HEK293T (cell line): ENCODE results near the gene INO80D.
"Not testable (repeated sequence)": the region's sequence is repeated elsewhere in the genome, so short reads cannot be mapped to it uniquely, and the experiment has no call there.

Source experiments
- CTCF ChIA-PET: fragments of 350-600 bp; formaldehyde crosslinking; extraction: SDS; loops from one replicate; lab custom pipeline; 2021; ENCODE audit warnings: antibody characterized with exemption, inconsistent platforms; lab: Yijun Ruan, JAX
- POLR2A ChIA-PET: fragments of 350-600 bp; formaldehyde crosslinking; extraction: SDS; loops from one replicate; lab custom pipeline; 2020; ENCODE audit warnings: antibody characterized with exemption, inconsistent platforms; lab: Yijun Ruan, JAX
- DNase-seq: peaks from one replicate; pipeline ENCODE4 v3.0.0; 2012; ENCODE audit warnings: mixed read lengths; ENCODE audit errors: extremely low spot score
- ARNT ChIP-seq: fragments of 450-650 bp; IDR thresholded peaks from 2 replicates; pipeline ENCODE4 v1.6.1; 2017; ENCODE audit warnings: mild to moderate bottlenecking
- BHLHE40 ChIP-seq: fragments of 450-650 bp; IDR thresholded peaks from 2 replicates; pipeline ENCODE4 v1.6.1; 2016; ENCODE audit warnings: mild to moderate bottlenecking, moderate library complexity, borderline replicate concordance
- CTBP1 ChIP-seq: fragments of 450-650 bp; IDR thresholded peaks from 2 replicates; pipeline ENCODE4 v1.6.1; 2016; ENCODE audit warnings: borderline replicate concordance
- ELF4 ChIP-seq: fragments of 450-650 bp; IDR thresholded peaks from 2 replicates; pipeline ENCODE4 v1.6.1; 2017; ENCODE audit warnings: antibody characterized with exemption
- FOXA1 ChIP-seq: fragments of 450-650 bp; IDR thresholded peaks from 2 replicates; pipeline ENCODE4 v1.6.1; 2016; ENCODE audit warnings: mild to moderate bottlenecking
- FOXK2 ChIP-seq: fragments of 450-650 bp; IDR thresholded peaks from 2 replicates; pipeline ENCODE4 v1.6.1; 2016; ENCODE audit warnings: mild to moderate bottlenecking
- FOXM1 ChIP-seq: fragments of 450-650 bp; IDR thresholded peaks from 2 replicates; pipeline ENCODE4 v1.6.1; 2017; ENCODE audit warnings: mild to moderate bottlenecking, borderline replicate concordance
- HDGF ChIP-seq: fragments of 450-650 bp; IDR thresholded peaks from 2 replicates; pipeline ENCODE4 v1.6.1; 2017; ENCODE audit warnings: antibody characterized with exemption, borderline replicate concordance
- L3MBTL2 ChIP-seq: fragments of 450-650 bp; conservative IDR thresholded peaks from 2 replicates; pipeline ENCODE4 v1.6.1; 2016; ENCODE audit warnings: mild to moderate bottlenecking
- LEF1 ChIP-seq: fragments of 450-650 bp; IDR thresholded peaks from 2 replicates; pipeline ENCODE4 v1.6.1; 2017; ENCODE audit warnings: mild to moderate bottlenecking, borderline replicate concordance
- NFRKB ChIP-seq: fragments of 450-650 bp; IDR thresholded peaks from 2 replicates; pipeline ENCODE4 v1.6.1; 2016; ENCODE audit warnings: mild to moderate bottlenecking, moderate library complexity
- PKNOX1 ChIP-seq: fragments of 450-650 bp; IDR thresholded peaks from 2 replicates; pipeline ENCODE4 v1.6.1; 2016
- SP1 ChIP-seq: fragments of 450-650 bp; IDR thresholded peaks from 2 replicates; pipeline ENCODE4 v1.6.1; 2017
- SUZ12 ChIP-seq: fragments of 450-650 bp; IDR thresholded peaks from 2 replicates; pipeline ENCODE4 v1.6.1; 2016; ENCODE audit warnings: mild to moderate bottlenecking
- TARDBP ChIP-seq: fragments of 450-650 bp; IDR thresholded peaks from 2 replicates; pipeline ENCODE4 v1.6.1; 2016
- ZNF384 ChIP-seq: fragments of 450-650 bp; IDR thresholded peaks from 2 replicates; pipeline ENCODE4 v1.6.1; 2016

The INO80D gene

GRCh38 chr2:205994344-205994743, 91.6 kb downstream of the INO80D start:
- POLR2A ChIA-PET: no interaction called here
- CTCF ChIA-PET: no interaction called here
- no peak for TF ChIP-seq HDGF
- TF ChIP-seq ELF4: no peak
- no peak for TF ChIP-seq PKNOX1
- no peak for TF ChIP-seq TARDBP
- TF ChIP-seq BHLHE40: no peak

GRCh38 chr2:205990104-205990503, 95.9 kb downstream of the INO80D start:
- ChIA-PET CTCF (no interaction called here), POLR2A (no interaction called here)
- TF ChIP-seq NFRKB (no peak), BHLHE40 (no peak), TARDBP (no peak), FOXA1 (no peak), FOXM1 (no peak), L3MBTL2 (no peak), LEF1 (no peak), ZNF384 (no peak), ELF4 (no peak), CTBP1 (no peak), HDGF (no peak)
- DNase-seq: no peak

More at GRCh38 chr2:205994344-205994743, 91.6 kb downstream of the INO80D start:
- DNase-seq: no peak

GRCh38 chr2:205989271-205990071, 96.5 kb downstream of the INO80D start:
- no peak for DNase-seq
- CTCF ChIA-PET: interaction anchor here (1.5 kb wide), 1 partner anchor 8 kb away, joined by 4 read pairs; no protein-coding TSS in a partner anchor
- POLR2A ChIA-PET: no interaction called here
- no peak for TF ChIP-seq ZNF384
- TF ChIP-seq PKNOX1: no peak
- no peak for TF ChIP-seq CTBP1
- no peak for TF ChIP-seq HDGF
- no peak for TF ChIP-seq TARDBP
- TF ChIP-seq FOXM1: no peak
- no peak for TF ChIP-seq FOXA1
- TF ChIP-seq L3MBTL2: no peak
- no peak for TF ChIP-seq BHLHE40
- no peak for TF ChIP-seq SP1

GRCh38 chr2:205988681-205989080, 97.3 kb downstream of the INO80D start:
- DNase-seq, POLR2A ChIA-PET: not testable (repeated sequence)
- CTCF ChIA-PET: interaction anchor here (1.5 kb wide), 1 partner anchor 9 kb away, joined by 4 read pairs; no protein-coding TSS in a partner anchor

- no peak for TF ChIP-seq PKNOX1
- TF ChIP-seq NFRKB: no peak
- no peak for TF ChIP-seq ZNF384
- no peak for TF ChIP-seq SP1
- no peak for TF ChIP-seq TARDBP
- TF ChIP-seq SUZ12: no peak
- no peak for TF ChIP-seq HDGF
- TF ChIP-seq LEF1: no peak
- no peak for TF ChIP-seq FOXM1
- no peak for TF ChIP-seq L3MBTL2
- no peak for TF ChIP-seq FOXA1
- TF ChIP-seq ELF4: no peak
- TF ChIP-seq BHLHE40: no peak
- TF ChIP-seq ARNT: no peak
- TF ChIP-seq CTBP1: no peak
- TF ChIP-seq FOXK2: no peak
- CTCF ChIA-PET: interaction anchor here (1.5 kb wide), 1 partner anchor 10 kb away, joined by 4 read pairs; no protein-coding TSS in a partner anchor
- DNase-seq: no peak
- POLR2A ChIA-PET: no interaction called here
Observed at GRCh38 chr2:205988274-205988673, 97.7 kb downstream of the INO80D start.

- DNase-seq, POLR2A ChIA-PET, CTCF ChIA-PET: not testable (repeated sequence)
Observed at GRCh38 chr2:205986334-205986733, 99.6 kb downstream of the INO80D start.

- DNase-seq: no peak
- POLR2A ChIA-PET: no interaction called here
Observed at GRCh38 chr2:205984381-205984780, 101.6 kb downstream of the INO80D start.

More at GRCh38 chr2:205984381-205984780, 101.6 kb downstream of the INO80D start:
- CTCF ChIA-PET: interaction anchor here (0.6 kb wide), 1 partner anchor 70 kb away, joined by 3 read pairs; no protein-coding TSS in a partner anchor
- TF ChIP-seq HDGF (no peak), BHLHE40 (no peak), FOXK2 (no peak), SUZ12 (no peak), NFRKB (no peak), L3MBTL2 (no peak), SP1 (no peak), LEF1 (no peak), FOXA1 (no peak), ELF4 (no peak), CTBP1 (no peak), PKNOX1 (no peak), ZNF384 (no peak), FOXM1 (no peak), ARNT (no peak), TARDBP (no peak)
